SH-SY5Y (cell line): ENCODE measurements around the gene BPIFA1.

Experiments used
- GATA2 ChIP-seq: IDR thresholded peaks from 2 replicates; pipeline ENCODE4 v1.6.1; 2011; ENCODE audit warnings: mild to moderate bottlenecking, low read depth, low read length
- GATA3 ChIP-seq: IDR thresholded peaks from 2 replicates; pipeline ENCODE4 v1.6.1; 2011; ENCODE audit warnings: low read depth, mild to moderate bottlenecking, low read length, moderate library complexity

- TF ChIP-seq GATA3 (no peak), GATA2 (no peak)
These were observed 43.8 kb upstream of the BPIFA1 start for GRCh38 chr20:33191955-33192354.
